T-helper 2 cell (primary cell): Measurements from ENCODE around the gene TIAM1.
A peak's percentile ranks its signal among the peaks of the same experiment; 100 is the strongest.

ENCODE experiments used
- DNase-seq, 5 experiments: peaks; one replicate each; pipeline versions ENCODE4 v3.0.0 to v3.0.0-alpha.2; 2012 to 2022

The TIAM1 gene

DNA sequence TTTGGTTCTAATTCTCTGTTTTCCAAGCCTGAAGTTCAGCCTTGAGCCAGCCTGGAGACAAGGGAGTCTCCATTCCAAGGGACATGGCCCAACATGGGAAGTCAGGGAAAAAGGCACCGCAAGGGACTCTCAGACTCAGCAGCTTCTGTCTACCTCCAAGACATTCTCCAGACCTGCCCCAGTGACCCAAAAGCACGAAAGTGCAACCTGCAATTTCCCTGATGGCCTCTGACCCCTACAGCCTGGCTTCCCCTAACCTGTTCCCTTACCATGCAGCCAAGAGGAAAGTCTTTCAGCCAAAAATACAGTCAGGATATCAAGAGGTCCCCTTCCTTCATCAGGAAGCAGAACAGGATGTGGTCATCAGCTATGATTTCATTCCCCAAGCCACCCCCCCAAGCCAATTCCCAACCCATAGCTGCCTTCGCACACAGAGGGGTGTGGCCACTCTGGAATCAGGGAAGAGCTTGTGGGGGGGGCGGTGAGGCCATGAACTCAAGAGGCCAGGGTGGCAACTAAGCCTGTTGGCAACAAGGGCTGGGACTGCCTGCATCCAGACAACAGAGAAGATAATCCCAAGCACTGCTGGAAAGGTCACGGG lies 59.2 kb downstream of the TIAM1 start:
- no peak for DNase-seq

GRCh38 chr21:31283025-31283424 lies 61.0 kb downstream of the TIAM1 start:
- peak in 2 of 5 experiments; percentile 37 to 51 for DNase-seq

GRCh38 chr21:31282095-31282709 lies 61.9 kb downstream of the TIAM1 start:
- no peak for DNase-seq

GRCh38 chr21:31281561-31281960 lies 62.5 kb downstream of the TIAM1 start:
- no peak for DNase-seq

GRCh38 chr21:31279986-31280385 lies 64.1 kb downstream of the TIAM1 start:
- no peak for DNase-seq

DNA sequence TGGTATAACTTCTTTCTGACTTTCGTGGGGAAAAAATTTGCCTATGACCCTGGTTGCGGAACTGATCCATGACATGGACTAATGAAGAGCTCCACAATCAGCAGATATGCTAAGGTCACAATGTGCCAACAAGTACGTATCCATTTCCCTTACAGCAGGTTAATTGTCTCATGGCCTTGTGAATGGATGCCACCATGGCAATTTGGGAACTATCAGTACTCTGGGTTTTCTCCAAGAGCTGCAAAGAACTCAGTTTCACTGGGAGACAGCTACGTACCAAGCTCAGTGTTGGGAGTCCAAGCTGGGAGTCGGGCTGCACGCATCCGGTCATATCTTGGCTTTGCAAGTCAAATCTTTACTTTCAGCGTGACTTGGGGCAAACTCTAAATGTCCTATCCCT lies 64.8 kb downstream of the TIAM1 start:
- DNase-seq, result no peak

- no peak for DNase-seq
These were observed 65.4 kb downstream of the TIAM1 start for GRCh38 chr21:31278511-31279130.

GRCh38 chr21:31276663-31277062 lies 67.4 kb downstream of the TIAM1 start:
- no peak for DNase-seq

GRCh38 chr21:31275901-31276300 lies 68.2 kb downstream of the TIAM1 start:
- DNase-seq, result no peak

GRCh38 chr21:31273278-31273677 lies 70.8 kb downstream of the TIAM1 start:
- DNase-seq, result peak in 1 of 5 experiments; percentile 3

DNA sequence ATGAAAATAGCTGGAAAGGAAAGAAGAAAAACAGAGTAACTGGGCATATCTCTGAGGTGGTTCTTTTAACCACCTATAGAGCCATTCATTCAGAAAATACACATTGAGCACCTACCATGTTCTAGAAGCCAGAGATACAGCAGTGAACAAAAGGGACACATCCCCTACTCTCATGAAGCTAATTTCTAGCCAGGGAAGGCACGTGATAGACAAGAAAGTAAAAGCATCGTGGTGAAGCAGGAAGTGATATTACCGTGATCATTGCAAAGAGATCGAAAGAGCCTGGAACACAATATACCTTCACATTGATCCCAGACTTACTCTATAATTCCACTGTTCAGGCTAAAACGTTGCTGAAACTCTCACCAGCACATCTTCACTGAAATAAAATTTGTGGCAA lies 76.0 kb downstream of the TIAM1 start:
- DNase-seq, result peak in 1 of 5 experiments; percentile 43

DNA sequence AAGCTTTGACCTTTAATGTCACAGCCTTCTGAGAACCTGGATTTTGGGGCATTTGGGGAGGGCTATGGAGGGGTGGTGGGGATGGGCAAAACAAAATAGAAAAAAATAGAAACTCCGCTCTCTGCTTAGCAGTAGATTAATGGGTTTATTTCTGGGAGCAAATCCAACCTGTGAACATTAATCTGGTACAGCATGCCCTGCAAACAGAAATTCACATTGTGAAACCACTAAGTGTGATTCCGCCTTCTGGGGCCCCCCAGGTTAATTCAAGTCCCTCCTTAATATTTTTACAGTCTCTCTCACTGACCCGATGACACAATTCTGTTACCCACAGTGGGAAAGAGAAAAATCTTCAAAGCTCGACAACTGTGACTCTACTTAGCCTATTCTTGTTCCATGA lies 76.4 kb downstream of the TIAM1 start:
- DNase-seq, result no peak

- no peak for DNase-seq
These were observed 77.8 kb downstream of the TIAM1 start for GRCh38 chr21:31266241-31266640.

GRCh38 chr21:31265366-31266013 lies 78.6 kb downstream of the TIAM1 start:
- DNase-seq, result no peak

GRCh38 chr21:31264574-31264973 lies 79.5 kb downstream of the TIAM1 start:
- DNase-seq, result no peak

GRCh38 chr21:31262728-31263127 lies 81.3 kb downstream of the TIAM1 start:
- no peak for DNase-seq

- no peak for DNase-seq
These were observed 82.3 kb downstream of the TIAM1 start for GRCh38 chr21:31261759-31262158.

GRCh38 chr21:31260790-31261189 lies 83.3 kb downstream of the TIAM1 start:
- DNase-seq, result no peak

DNA sequence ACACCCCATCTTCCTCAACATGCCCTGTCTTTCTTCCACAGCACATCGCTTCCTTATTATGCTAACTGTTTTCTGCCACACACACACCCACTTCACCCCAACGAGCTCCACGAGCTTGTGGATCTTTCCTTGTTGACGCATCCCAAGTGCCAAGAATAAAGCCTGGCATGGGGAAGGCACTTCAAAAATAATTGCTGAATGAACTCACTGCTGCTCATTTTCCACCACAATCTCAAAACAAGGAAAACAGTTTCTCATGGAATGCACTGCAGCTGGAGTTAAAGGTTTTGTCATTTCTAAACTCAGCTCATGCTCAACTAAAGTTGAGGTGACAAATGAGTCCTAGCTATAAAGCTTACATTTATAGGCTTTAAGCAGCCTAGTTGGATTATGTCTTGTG lies 86.0 kb downstream of the TIAM1 start:
- no peak for DNase-seq

DNA sequence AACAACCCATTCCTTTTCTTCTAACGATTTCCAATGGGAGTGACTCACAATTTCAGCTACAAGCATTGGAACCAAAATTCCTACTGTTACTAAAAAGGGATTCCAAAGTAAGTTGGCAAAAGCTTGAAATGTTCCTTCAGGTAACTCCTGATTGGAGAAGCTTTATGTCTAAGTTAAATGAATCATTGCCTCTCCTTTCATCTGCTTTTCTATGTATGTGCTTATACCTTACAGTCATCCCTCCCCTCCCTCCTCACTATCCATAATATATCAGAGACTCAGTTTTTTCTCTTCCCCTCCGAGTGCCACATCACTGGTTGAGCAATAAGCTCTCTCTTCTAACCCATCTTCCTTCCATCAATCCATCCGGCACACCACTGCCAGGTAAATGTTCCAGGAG lies 86.8 kb downstream of the TIAM1 start:
- no peak for DNase-seq

DNA sequence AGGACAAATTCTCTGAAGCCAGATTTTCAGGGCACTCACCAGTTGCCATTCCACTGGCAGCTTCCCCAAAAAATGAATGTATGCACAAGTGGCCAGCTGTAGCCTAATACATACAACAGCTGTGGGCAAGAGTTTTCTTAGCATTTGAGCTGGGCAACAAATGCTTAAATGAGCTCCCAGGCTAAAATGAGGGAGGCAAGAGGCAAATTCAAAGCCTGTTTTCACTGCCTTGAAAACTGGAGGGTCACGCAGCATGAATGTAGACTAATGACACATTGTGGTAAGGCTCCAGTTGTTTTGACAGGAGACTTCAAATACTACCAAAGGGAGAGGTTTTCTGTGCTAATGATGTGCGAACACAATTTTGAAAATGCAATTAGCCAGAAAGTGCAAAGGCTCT lies 88.2 kb downstream of the TIAM1 start:
- no peak for DNase-seq

- DNase-seq, result no peak
These were observed 89.0 kb downstream of the TIAM1 start for GRCh38 chr21:31255036-31255435.

- no peak for DNase-seq
These were observed 89.9 kb downstream of the TIAM1 start for GRCh38 chr21:31254131-31254530.

- DNase-seq, result no peak
These were observed 90.4 kb downstream of the TIAM1 start for GRCh38 chr21:31253684-31254083.
